MM.1S (cell line): Measurements from ENCODE around the gene SPOCK2.

Source experiments
- EZH2phosphoT487 ChIP-seq: fragments of 300-600 bp; sonication (generic); IDR thresholded peaks from 2 replicates; pipeline ENCODE4 v1.6.1; 2018; ENCODE audit warnings: antibody characterized with exemption, low read length
- TF ChIP-seq, protein P1 (sequence below): fragments of 300-600 bp; sonication (generic); IDR thresholded peaks from 2 replicates; pipeline ENCODE4 v1.5.1; 2016; ENCODE audit warnings: antibody characterized with exemption, low read length, mixed read lengths

DNA sequence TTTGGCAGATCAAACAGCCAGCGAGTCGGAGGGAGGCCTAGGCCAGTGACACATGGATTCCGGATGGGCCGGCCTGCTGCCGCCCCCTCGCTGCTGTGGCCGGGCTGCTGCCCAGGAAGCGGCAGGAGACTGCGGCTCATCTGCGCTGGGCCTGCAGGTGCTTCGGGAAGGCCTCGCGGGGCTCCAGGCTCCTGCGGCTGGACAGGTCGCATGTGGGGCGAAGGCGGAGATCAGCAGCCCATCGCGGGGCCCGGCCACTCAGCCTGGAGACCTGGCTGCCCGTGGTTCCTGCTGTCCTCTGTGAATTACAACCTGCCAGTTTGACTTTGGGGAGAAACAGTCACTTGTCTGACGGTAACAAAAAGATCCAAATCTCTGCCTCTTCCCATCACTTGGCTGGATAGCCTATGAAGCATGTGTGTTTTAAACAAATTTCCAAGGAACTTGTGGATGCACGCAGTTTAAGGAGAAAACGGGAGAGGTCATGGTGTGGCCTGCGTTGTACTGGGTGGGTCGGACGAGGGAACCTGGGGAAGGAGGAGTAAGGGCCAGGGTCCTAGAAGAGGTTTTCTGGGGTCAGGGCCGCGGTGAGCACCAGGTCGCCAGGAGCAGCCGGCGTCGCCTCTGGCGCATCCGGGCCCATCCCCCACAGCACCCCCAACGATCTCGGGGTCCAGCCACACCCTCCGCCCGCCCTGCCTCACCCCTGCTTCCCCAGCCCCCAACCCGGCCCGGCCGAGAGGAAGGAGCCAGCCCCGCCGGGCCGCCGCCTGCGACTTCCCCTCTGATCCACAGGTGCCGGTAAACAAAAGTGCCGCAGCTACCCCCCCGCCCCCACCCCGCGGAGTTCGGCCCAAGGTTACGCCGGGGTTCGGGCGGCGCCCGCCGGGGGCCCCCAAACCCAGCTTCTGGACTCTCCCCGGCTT is 1.6 kb downstream of the SPOCK2 start:
- TF ChIP-seq, protein P1, sequence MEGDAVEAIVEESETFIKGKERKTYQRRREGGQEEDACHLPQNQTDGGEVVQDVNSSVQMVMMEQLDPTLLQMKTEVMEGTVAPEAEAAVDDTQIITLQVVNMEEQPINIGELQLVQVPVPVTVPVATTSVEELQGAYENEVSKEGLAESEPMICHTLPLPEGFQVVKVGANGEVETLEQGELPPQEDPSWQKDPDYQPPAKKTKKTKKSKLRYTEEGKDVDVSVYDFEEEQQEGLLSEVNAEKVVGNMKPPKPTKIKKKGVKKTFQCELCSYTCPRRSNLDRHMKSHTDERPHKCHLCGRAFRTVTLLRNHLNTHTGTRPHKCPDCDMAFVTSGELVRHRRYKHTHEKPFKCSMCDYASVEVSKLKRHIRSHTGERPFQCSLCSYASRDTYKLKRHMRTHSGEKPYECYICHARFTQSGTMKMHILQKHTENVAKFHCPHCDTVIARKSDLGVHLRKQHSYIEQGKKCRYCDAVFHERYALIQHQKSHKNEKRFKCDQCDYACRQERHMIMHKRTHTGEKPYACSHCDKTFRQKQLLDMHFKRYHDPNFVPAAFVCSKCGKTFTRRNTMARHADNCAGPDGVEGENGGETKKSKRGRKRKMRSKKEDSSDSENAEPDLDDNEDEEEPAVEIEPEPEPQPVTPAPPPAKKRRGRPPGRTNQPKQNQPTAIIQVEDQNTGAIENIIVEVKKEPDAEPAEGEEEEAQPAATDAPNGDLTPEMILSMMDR = no peak
- TF ChIP-seq EZH2phosphoT487 = no peak
